Fibroblast of skin of right quadriceps (primary cell): ENCODE measurements around the gene INTS6.

Source experiments
- DNase-seq: peaks from one replicate; pipeline ENCODE4 v3.0.0-alpha.2; 2013

Gene INTS6

GRCh38 chr13:51452361-51453206, at the start of gene INTS6:
Gene INTS6, minus strand, starts transcription at chr13:51453036. Its CDS starts 511 bp downstream, at chr13:51452525.
- DNase-seq: peak; percentile 100

- DNase-seq: peak; percentile 58
These were observed 49.4 kb upstream of the INTS6 start for GRCh38 chr13:51502153-51502651.

DNA sequence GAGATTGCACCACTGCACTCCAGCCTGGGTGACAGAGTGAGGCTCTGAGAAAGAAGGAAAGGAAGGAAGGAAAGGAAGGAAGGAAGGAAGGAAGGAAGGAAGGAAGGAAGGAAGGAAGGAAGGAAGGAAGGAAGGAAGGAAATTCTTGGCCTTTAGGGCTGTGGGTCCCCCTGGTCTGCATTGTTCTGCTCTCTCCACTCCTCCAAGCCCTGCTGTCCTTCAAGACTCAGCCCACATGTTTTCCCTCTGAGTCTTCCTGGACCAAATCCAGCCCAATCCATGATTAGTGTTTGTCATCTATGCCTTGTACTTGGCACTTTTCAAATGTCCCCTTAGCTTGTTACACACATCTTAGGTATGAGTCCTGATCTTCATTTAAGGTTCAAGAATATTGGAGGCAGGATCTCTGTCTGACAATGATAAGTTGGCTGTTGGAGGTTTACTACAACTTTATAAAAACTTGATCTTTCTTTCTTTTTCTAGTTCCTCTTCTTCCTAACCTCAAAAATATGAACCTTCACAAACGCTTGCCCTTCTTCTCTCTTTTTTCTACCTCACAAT, 48.8 kb upstream of the INTS6 start:
- peak; percentile 83 for DNase-seq

GRCh38 chr13:51501096-51501495, 48.3 kb upstream of the INTS6 start:
- no peak for DNase-seq

DNA sequence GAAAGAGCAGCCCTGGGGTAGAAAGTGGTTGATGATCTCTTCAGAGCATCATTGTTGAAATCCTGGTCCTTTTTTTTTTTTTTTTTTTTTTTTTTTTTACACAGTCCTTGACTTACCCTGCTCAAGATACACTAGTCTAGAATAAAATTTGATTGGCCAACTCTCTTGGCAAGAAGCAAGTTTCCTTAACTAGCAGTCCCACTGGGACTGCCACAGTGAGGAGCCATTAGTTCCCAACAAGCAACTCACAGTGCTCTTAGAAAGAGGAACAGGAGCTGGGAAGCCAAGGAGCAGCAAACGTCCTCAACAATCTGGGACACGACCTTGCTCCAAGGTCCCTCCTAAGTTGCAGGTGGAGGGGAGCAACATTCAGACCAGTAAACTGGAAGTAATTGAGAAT, 47.9 kb upstream of the INTS6 start:
- no peak for DNase-seq

DNA sequence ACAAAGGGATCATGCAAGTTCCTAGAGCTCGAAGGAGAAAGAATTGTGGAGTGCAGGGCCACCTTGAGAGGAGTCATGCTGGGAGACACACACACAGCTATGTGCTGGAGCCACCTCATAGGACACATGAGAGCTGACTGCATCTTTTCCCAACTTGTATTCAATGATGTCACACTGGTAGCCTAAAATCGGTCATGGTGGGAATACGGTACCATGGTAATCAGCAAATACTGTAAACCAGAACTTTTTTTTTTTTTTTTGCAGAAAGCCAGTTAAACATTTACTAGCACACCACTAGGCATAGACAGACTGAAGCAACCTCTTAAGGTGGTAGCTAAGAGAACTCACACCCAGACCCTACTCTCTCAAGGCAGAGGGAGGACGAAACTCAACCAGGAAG, 47.0 kb upstream of the INTS6 start:
- no peak for DNase-seq

- DNase-seq: peak; percentile 25
These were observed 42.5 kb upstream of the INTS6 start for GRCh38 chr13:51495316-51495715.

GRCh38 chr13:51494156-51494555, 41.3 kb upstream of the INTS6 start:
- DNase-seq: peak; percentile 53

- DNase-seq: no peak
These were observed 35.4 kb upstream of the INTS6 start for GRCh38 chr13:51488212-51488611.

GRCh38 chr13:51481656-51482055, 28.8 kb upstream of the INTS6 start:
- no peak for DNase-seq

- peak; percentile 70 for DNase-seq
These were observed 26.3 kb upstream of the INTS6 start for GRCh38 chr13:51479199-51479523.

GRCh38 chr13:51478418-51479198, 25.8 kb upstream of the INTS6 start:
- no peak for DNase-seq

DNA sequence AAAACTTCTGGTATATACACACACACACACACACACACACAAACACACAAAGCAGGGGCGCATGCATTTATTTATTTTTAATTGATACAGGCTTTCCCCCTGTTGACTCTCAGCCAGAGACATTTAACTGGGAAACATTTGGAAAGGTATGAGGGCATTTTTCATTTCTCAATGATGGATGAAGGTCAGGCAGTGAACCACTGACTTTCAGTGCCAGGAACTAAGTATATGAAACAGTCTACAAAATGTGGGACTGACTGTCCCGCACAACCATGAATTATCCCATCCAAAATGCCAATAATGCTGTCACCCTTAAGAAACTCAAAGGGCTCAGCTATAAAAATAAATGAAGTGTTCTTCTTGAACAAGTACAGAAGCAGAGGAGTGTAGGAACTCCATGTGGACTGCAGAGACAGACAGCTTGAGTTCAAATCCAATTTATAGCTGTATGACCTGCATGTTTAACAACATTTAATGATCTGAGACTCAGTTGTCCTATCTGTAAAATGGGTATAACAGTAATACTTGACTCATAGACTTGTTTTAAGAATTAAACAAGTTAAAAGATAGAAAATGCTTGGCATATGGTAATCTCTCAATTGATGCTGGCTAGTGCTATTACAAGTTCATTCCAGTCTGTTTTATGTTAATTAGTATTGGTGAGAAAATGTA, 25.0 kb upstream of the INTS6 start:
- DNase-seq: no peak

DNA sequence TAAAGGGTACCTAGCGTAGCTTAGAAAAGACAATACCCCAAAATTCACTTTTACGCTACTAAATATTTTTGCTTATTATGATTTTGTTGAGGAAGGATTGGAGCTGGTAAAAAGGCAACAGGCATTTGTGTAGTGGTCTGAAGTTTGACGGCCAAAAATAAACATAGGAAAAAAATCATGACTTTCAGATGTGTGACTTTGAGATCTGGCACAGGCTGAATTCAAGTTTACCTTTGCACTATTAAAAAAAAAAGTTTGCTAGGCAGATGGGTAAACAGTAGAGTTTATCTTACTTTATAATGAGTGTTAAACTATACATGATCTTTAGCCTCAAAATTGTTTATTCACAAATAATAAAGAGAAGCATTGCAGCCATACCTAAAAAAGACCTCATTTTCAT, 24.3 kb upstream of the INTS6 start:
- no peak for DNase-seq

- DNase-seq: peak; percentile 45
These were observed 23.1 kb upstream of the INTS6 start for GRCh38 chr13:51475727-51476501.

DNA sequence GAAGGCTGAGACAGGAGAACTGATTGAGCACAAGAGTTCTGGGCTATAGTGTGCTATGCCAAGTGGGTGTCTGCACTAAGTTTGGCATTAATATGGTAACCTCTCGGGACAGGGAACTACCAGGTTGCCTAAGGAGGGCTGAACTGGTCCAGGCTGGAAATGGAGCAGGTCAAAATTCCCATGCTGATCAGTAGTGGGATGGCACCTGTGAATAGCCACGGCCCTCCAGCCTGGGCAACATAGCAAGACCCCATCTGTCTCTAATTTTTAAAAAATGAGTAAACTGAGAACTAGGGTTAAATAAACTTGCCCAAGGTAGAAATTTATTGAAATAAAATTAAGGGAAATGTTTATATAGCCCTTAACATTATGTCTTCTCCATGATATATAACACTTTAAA, 17.0 kb upstream of the INTS6 start:
- no peak for DNase-seq

DNA sequence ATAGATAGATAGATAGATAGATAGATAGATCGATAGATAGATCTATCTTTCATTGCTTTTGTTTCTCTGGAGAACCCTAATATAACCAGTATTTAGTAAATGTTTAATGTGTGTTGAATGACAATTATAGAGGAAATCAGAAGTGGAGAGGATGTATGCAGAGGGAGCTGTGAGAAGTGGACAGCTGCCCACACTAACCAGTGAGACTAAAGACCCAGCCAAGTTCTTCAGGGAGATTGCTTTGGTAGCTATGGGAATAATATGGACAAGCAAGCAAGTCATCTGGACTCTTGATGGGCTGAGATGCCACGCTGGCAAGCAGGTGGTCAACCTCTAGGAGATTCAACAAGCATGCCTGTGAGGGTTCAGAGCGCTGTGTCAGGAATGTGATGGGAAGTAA, 14.9 kb upstream of the INTS6 start:
- DNase-seq: no peak

DNA sequence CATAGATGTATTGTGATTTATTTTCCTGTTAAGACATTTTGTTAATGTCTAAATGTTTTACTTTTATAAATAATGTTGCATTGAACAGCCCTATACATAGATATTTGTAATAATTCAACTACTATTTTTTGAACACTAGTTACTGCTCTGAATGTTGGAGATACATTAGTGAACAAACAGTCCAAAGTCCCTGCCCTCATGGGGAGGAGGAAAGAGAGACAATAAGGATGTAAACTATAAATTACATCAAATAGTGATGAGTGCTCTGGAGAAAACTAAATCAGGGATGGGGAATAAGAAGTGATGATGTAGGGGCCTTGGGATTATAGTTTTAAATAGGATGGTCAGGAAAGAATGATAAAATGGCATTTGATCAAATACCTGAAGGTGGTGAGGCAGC, 12.3 kb upstream of the INTS6 start:
- no peak for DNase-seq

DNA sequence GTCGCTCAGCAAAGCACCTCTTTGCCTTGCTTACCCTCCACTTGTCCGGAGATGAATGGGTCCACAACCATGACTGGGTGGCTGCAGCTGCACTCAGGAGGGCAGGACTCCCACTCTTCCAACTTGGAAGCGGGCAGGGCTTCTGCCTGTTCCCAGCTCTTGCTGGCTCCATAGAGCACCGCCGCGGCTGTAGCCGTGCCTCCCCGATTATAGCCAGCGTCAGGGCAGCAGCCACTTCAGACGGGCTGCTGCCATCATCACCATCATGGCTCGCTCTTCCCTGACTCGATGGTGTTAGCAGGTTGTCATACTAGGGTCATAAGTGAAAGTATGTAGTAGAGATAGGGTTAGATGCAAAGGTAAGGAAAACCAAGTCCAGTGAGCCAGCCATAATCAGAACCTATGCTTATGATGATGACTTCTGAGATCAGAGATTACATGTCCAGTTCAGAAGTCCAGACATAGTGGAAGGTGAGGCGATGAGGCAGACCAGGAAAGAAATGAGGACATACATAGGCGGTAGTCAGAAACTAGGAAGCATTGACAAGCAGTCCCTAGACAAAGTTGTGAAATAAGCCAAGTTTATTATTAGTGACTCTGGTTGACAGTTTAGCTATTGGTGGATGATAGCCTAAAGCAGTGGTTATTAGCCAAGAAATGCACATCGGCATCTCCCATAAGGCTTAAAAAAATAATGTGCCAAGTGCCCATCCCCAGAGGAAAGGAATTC, 4.4 kb upstream of the INTS6 start:
- DNase-seq: no peak

GRCh38 chr13:51456510-51456909, 3.7 kb upstream of the INTS6 start:
- no peak for DNase-seq

GRCh38 chr13:51455532-51455931, 2.7 kb upstream of the INTS6 start:
- no peak for DNase-seq
